HS-27A (cell line): ENCODE measurements around the gene ZBED1.
"Not testable (repeated sequence)": the region's sequence is repeated elsewhere in the genome, so short reads cannot be mapped to it uniquely, and the experiment has no call there.

ENCODE experiments used
- DNase-seq: peaks from one replicate; pipeline ENCODE4 v3.0.0-alpha.2; 2012; ENCODE audit warnings: low read depth, missing footprints

ZBED1 gene

DNA sequence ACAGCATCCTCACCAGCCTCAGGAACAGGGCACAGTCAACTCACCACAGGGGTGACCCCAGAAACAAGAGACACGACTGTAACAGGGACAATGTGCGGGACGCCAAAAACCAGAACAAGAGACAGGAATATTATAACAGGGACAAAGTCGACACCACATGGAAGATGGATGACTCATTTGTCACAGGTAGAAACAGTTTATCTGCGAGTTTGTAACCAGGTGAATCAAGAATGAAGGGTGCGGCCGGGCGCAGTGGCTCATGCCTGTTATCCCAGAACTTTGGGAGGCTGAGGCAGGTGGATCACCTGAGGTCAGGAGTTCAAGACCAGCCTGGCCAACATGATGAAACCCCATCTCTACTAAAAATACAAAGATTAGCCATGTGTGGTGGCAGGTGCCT lies 44.7 kb downstream of the ZBED1 start:
- not testable (repeated sequence) for DNase-seq

DNA sequence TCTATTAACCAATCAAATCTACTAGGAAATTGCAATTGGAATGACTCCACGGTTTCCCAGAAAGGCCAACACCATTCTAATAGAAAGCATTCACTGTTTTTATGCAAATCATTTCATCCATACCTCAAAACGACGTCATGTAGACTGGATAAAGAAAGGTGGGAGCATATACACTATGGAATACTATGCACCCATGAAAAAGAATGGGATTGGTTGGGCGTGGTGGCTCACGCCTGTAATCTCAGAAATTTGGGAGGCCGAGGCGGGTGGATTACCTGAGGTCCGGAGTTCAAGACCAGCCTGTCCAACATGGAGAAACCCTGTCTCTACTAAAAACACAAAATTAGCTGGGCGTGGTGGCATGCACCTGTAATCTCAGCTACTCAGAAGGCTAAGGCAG lies 46.2 kb downstream of the ZBED1 start:
- not testable (repeated sequence) for DNase-seq

DNA sequence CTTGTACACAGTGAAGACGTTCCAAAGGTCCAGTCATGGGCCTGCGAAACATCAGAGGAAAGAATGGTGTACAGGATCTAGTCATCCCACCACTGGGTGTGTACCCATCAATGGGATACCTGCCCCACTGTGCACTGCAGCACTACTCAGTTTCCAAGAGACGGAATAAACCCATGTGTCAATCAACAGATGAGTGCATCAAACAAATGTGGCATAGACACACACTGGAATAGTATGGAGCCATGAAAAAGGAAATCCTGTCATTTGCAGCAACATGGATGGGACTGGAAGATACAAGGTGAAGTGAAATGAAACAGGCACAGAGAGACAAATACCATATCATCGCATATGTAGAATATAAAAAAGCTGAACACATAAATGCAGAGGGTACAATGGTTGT lies 48.0 kb downstream of the ZBED1 start:
- DNase-seq: no peak

DNA sequence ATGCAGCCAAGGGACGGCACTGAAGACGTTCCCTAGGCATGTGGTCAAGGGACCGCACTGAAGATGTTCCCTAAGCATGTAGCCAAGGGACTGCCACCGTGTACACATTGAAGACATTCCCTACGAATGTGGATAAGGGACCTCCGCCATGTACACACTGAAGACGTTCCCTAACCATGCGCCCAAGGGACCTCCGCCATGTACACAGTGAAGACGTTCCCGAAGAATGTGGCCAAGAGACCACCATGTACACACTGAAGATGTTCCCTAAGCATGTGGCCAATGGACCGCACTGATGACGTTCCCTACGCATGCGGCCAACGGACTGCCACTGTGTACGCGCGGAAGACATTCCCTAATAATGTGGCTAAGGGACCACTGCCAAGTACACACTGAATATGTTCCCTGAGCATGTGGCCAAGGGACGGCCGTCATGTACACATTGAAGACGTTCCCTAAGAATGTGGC lies 48.4 kb downstream of the ZBED1 start:
- no peak for DNase-seq

DNA sequence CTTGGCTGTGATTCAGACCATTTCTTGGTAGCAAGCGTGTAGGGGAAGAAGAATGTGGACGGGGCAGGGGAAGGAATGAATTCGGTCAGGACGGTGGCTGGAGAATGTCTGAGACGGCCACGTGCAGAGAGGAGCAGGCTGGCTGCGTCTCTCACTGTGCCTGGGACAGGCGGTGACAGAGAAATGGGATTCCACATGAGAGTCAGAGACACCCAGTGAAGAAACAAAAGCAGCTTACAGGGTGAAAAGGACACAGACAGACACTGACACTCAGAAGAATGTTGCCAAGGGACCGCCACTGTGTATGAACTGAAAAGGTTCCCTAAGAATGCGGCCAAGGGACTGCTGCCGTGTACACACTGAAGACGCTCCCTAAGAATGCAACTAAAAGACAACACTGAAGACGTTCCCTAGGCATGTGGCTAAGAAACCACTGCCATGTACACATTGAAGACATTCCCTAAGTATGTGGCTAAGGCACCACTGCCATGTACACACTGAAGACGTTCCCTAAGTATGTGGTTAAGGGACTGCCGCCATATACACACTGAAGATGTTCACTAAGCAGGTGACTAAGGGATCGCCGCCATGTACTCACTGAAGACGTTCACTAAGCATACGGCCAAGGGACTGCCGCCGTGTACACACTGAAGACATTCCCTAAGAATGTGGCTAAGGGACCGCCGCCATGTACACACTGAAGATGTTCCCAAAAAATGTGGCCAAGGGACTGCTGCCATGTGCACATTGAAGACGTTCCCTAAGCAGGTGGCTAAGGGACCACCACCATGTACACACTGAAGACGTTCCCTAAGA lies 49.1 kb downstream of the ZBED1 start:
- no peak for DNase-seq

DNA sequence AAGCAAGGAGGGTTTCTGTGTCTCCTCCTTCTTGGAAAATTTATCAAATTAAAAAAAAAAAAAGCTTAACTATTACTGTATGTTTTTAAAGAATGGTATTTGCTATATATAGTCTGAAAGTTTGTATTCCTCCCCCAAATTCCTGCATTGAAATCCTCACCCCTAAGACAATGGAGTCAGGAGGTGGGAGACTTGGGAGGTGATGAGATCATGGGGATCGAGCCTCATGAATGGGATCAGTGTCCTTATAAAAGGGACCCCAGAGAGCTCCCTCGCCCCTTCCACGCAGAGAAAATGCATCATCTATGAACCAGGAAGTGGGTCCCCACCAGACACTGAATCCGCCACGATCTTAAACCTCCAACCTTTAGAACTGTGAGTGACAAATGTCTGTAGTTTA lies 50.1 kb downstream of the ZBED1 start:
- no peak for DNase-seq

DNA sequence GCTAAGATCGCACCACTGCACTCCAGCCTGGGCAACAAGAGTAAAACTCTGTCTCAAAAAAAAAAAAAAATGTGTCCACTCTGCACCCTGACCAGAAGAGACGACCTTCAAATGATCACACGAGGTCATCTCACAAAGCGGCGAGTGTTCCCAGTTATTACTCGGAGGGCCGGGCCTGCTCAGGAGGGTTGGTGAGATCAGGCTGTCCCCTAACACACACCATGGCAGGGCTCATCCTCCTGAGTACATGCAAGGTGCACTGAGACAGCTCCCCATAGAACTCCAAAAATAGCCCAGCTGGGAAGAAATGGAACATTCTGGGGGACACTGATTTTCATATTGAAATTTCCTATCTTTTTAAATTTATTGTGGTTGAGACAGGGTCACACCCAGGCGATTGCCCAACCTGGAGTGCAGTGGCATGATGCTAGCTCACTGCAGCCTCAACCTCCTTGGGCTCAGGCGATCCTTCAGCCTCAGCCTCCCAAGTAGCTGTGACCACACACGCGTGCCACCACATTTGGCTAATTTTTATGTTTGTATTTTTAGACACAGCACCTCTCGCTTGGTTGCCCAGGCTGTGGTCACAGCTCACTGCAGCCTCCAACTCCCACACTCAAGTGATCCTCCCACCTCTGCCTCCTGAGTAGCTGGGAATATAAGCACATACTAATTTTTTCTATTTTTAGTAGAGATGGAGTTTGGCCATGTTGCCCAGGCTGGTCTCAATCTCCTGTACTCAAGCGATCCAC lies 51.5 kb downstream of the ZBED1 start:
- no peak for DNase-seq

DNA sequence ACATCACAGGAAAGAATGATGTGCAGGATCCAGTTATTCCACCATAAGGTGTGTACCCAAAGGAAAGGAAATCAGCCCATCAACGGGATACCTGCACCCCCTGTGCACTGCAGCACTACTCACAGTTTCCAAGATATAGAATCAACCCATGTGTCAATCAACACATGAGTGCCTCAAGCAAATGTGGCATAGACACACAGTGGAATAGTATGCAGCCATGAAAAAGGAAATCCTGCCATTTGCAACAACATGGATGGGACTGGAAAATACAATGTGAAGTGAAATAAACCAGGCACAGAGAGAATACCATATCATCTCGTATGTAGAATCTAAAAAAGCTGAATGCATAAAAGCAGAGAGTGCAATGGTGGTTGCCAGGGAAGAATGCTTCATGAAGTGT lies 53.3 kb downstream of the ZBED1 start:
- DNase-seq: no peak

DNA sequence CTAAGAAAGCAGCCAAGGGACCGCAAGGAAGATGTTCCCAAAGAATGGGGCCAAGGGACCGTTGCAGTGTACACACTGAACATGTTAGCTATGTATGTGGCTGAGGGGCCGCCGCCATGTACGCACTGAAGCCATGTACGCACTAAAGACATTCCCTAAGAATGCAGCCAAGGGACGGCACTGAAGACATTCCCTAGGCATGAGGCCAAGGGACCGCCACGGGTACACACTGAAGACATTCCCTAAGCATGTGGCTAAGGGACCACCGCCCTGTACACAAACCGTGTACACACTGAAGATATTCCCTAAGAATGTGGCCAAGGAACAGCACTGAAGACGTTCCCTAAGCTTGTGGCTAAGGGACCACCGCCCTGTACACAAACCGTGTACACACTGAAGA lies 54.0 kb downstream of the ZBED1 start:
- no peak for DNase-seq

DNA sequence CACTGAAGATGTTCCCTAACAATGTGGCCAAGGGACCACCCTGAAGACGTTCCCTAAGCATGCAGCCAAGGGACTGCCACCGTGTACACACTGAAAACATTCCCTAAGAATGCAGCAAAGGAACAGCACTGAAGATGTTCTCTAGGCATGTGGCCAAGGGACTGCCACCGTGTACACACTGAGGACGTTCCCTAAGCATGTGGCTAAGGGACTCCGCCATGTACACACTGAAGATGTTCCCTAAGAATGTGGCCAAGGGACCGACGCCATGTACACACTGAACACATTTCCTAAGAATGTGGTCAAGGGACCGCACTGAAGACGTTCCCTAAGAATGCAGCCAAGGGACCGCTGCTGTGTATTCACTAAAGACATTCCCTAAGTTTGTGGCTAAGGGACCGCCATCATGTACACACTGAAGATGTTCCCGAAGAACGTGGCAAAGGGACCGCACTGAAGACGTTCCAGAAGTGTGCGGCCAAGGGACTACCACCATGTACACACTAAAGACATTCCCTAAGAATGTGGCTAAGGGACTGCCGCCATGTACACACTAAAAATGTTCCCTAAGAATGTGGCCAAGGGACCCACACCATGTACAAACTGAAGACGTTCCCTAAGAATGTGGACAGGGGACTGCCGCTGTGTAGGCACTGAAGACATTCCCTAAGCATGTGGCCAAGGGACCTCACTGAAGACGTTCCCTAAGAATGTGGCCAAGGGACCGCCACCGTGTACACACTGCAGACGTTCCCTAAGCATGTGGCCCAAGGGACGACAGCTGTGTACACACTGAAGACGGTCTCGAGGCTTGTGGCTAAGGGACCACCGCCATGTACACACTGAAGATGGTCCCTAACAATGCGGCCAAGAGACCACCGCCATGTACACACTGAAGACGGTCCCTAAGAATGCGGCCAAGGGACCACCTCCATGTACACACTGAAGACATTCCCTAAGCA lies 54.8 kb downstream of the ZBED1 start:
- DNase-seq: no peak

DNA sequence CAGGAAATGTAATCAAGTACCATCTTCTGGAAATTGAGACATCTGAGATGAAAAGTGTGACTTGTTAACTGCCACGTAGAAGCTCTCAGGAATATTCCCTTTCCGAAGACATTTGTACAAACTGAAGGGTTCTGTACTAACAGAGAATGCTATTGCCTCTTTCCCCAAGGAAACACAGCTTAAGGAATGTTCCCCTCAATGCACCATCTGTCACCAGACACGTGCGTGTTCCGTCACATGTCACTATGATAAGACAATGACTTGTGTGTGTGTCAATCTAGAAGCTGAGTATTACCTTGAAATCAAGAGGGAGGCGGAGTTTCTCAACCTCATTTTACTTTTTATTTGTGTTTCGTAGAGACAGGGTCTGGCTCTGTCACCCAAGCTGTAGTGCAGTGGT lies 58.1 kb downstream of the ZBED1 start:
- no peak for DNase-seq

DNA sequence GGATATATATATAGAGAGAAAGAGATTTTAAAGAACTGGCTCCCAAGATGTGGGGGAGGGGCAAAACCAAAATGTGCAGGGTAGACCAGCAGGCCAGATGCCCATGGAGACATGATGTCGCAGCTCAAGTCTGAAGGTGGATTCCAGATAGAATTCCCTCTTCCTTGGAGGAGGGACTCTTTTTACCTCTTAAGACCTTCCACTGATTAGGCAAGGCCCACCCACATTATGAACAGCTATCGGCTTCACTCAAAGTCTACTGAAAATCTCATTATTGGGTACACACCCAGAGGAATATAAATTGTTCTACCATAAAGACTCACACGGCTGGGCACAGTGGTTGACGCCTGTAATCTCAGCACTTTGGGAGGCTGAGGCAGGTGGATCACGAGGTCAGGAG lies 59.3 kb downstream of the ZBED1 start:
- DNase-seq: no peak

DNA sequence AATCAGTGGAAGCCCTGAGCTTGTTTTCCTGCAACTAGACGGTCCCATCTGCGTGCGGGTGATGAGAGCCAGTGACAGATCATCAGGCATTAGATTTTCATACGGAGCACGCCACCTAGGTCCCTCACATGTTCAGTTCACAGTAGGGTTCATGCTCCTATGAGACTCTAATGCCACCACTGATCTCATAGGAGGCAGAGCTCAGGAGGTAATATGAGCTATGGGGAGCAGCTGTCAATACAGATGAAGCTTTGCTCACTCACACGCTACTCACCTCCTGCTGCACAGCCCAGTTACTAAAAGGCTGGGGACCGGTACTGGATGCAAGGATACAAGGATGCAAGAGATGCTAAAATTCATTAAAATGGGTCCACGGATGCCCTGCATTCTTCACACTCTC lies 61.2 kb downstream of the ZBED1 start:
- no peak for DNase-seq
